Muscle layer of duodenum (tissue), 2 donors: ENCODE data around the gene MATR3.
"Not testable (repeated sequence)": the region's sequence is repeated elsewhere in the genome, so short reads cannot be mapped to it uniquely, and the experiment has no call there.

Experiments used
- H3K27ac ChIP-seq: one replicate; pipeline ENCODE4 v1.7.0; 2013; ENCODE audit warnings: mild to moderate bottlenecking, low read length
- H3K27me3 ChIP-seq: one replicate; pipeline ENCODE4 v1.7.0; 2013; ENCODE audit warnings: low read depth, mild to moderate bottlenecking, control low read depth, low read length
- H3K36me3 ChIP-seq, 2 donors: one replicate each; pipeline ENCODE4 v1.7.0; 2013; ENCODE audit warnings: low read length in 2 of 2, control low read depth in 1 of 2, mild to moderate bottlenecking in 1 of 2; ENCODE audit not compliant: insufficient read depth in 2 of 2, control insufficient read depth in 1 of 2
- H3K4me1 ChIP-seq, 2 donors: one replicate each; pipeline ENCODE4 v1.7.0; 2013; ENCODE audit warnings: low read length in 2 of 2, mild to moderate bottlenecking in 2 of 2, control low read depth in 1 of 2, moderate library complexity in 1 of 2; ENCODE audit not compliant: insufficient read depth in 2 of 2, control insufficient read depth in 1 of 2
- H3K4me3 ChIP-seq, 2 donors: one replicate each; pipeline ENCODE4 v1.7.0; 2013; ENCODE audit warnings: low read length in 2 of 2, low read depth in 1 of 2, mild to moderate bottlenecking in 1 of 2
- H3K9me3 ChIP-seq, 2 donors: one replicate each; pipeline ENCODE4 v1.7.0; 2013; ENCODE audit warnings: low read length in 2 of 2, control low read depth in 1 of 2, mild to moderate bottlenecking in 1 of 2; ENCODE audit not compliant: control insufficient read depth in 1 of 2
- donor health status: healthy.

Gene MATR3

DNA sequence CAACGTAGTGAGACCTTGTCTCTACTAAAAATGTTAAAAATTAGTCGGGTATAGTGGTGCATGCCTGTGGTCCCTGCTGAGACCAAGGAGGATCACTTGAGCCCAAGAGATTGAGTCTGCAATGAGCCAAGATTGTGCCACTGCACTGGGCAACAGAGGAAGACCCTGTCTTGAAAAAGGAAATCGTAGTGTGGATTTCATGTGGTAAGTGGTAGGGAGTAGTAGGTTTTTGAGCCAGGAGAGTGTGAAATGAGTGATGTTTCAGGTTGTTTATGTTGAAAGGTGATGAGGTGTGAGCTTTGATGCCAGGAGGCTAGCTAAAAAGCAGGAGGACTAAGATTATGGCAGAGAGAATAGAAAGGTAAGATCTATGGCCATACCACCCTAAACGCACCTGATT, 5.9 kb downstream of the MATR3 start:
- Histone ChIP-seq H3K36me3 (no peaks in the 10 kb centered on the region), H3K27ac (no peak overlapping the region), H3K9me3 (no peaks in the 10 kb centered on the region), H3K4me1 (peaks cover 7 to 87% of the 10 kb centered on the region in 2 donors), H3K27me3 (no peaks in the 10 kb centered on the region), H3K4me3 (no peak overlapping the region)

DNA sequence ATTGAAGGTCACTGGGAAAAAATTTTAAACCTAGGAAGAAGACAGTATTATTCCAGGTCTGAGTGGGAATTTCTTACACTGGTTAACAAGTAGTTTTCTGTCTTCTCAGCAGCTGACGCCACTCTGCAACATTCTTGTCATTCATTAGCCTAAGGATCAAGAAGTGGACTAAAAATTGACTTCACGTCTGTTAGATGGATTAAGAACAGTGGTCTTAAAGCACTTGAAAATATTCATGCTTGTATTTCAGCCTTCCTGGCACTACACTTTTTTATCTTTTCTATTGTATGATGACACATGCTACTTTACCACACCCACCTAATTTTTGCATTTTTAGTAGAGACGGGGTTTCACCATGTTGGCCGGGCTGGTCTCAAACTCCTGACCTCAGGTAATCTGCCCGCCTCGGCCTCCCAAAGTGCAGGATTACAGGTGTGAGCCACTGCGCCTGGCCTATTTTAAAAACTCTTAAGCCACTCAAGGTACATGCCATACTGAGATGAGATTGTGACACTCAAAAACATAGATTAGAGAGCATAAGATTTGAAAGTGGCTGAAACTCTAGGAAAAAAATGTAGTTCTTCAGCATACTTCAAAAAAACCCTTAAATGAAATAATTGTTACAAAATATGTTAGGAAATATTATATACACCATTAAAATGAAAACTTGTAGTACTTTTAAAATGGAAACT, 8.4 kb downstream of the MATR3 start:
- Histone ChIP-seq H3K4me1 (peaks cover 0 to 92% of the 10 kb centered on the region in 2 donors), H3K27me3 (no peaks in the 10 kb centered on the region)

DNA sequence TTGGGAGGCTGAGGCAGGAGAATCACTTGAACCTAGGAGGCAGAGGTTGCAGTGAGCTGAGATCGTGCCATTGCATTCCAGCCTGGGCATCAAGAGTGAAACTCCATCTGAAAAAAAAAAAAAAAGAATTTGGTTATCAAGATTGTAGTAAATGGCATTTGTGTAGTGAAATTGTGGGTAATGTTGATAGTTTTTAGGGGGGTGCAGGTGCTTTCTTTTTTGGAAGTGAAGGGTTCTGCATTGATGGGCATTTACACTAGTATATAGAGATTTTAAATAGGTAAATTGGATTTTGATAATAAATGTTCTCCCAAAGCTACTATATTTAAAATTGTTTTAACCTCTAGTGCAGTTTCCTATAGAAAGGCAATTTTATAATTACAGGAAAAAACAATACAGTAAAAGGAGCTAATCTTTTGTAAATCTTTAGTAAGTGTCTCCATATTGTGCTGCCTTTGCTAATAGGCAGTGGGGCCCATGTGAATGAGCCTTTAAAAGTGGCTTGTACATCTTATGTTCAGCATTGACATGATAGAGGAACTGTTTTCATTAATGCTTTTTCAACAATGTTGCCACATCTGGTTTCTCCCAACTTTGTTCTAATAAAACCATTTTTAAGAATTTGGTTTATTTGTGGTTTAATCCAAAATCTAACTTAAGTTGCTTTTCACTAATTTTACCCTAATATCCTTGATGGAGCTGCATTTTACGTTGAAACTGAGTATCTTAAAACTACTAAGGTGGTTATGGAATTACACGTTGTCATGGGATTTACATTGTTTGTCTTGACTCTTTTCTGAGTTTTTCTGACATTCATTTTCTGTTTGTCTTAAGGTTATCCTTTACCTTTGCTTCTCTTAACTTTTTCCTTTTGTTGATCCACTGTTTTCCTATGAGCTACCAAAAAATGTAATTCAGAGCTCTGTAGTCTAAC, 11.1 kb downstream of the MATR3 start:
- Histone ChIP-seq H3K36me3 (no peaks in the 10 kb centered on the region), H3K9me3 (no peaks in the 10 kb centered on the region), H3K27ac (no peak overlapping the region), H3K4me1 (peaks cover 0 to 88% of the 10 kb centered on the region in 2 donors), H3K4me3 (peak overlapping the region in 1 of 2 donors; percentile 17), H3K27me3 (no peaks in the 10 kb centered on the region)

More for the DNA sequence above, 8.4 kb downstream of the MATR3 start:
- Histone ChIP-seq H3K36me3 (no peaks in the 10 kb centered on the region), H3K4me3 (no peak overlapping the region), H3K9me3 (no peaks in the 10 kb centered on the region), H3K27ac (no peak overlapping the region)

DNA sequence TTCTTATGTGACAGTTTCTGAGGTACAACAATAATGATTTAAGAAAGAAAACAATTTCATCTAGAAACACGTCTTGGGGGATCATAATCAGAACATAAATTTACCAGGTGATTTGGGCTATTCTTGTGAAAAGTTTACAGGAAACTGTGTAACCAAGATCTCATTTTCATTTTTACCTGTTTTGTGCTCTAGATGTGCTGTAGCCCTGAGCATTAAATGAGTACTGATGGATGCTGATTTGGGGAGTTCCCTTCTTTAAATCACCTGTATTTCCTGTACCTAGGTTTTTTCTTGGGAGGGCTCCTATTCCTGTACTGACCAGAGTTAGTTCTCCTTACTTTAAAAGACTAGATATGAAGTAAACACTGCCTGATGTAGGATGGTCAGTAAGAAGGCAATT, 12.7 kb downstream of the MATR3 start:
- Histone ChIP-seq H3K9me3 (no peaks in the 10 kb centered on the region), H3K36me3 (no peaks in the 10 kb centered on the region), H3K4me1 (peaks cover 4 to 82% of the 10 kb centered on the region in 2 donors)

DNA sequence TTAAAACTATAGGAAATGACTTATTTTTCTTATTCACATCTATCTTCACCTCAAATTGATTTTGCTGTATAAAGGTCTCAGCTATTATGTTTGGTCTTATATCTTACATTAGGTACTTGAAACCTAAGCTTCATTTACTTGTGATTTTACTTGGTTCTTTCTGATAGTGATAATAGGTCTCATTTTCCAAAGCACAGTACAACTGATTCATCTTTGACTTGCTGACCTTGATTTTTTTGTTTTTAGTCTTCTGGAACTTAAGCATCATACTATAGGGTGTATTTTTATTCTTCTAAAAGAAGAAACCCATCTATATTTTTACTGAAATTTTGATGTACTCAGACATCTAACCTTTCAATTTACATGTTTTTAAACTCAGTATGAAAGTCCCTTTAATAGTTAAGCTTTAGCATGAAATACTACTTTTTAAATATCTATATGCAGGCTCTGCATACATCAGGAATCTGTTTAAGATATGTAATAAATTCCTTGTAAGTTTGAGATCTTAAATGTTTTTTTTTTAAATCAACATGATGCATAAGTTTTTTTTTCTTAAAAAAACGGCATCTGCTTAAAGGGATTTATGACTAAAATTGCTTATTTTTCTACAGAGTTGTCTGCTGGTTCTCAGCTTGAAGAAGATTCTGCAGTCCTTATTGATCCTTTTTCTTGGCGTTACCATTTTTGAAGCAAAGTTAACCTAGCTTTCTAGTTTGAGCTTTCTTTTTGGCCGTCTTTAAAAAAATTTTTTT, 13.3 kb downstream of the MATR3 start:
- no peak overlapping the region for H3K27ac ChIP-seq
- H3K4me3 ChIP-seq = no peak overlapping the region
- no peaks in the 10 kb centered on the region for H3K9me3 ChIP-seq
- H3K4me1 ChIP-seq = peaks cover 4 to 84% of the 10 kb centered on the region in 2 donors
- no peaks in the 10 kb centered on the region for H3K27me3 ChIP-seq
- no peaks in the 10 kb centered on the region for H3K36me3 ChIP-seq

More for the DNA sequence above, 12.7 kb downstream of the MATR3 start:
- Histone ChIP-seq H3K27me3 (no peaks in the 10 kb centered on the region), H3K27ac (no peak overlapping the region), H3K4me3 (no peak overlapping the region)

DNA sequence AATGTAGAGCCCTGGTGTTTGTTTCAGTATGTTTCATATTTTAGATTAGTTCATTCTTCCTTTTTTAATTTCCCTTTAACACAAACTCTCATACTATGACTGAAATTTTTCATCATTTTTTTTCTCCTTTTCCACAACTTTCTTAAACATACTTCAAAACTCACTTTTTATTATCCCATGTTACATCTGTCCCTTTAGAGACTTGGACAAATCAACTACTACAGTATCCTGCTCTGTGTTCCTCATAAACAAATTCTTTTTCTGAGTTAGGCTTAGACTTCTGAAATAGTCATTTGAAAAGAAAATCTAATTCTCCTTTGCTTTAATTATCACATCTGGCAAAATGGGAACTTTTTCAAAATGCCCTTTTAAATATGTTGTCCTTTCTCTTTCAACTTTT, 15.3 kb downstream of the MATR3 start:
- Histone ChIP-seq H3K27ac (no peak overlapping the region), H3K4me1 (peaks cover 4 to 74% of the 10 kb centered on the region in 2 donors)

DNA sequence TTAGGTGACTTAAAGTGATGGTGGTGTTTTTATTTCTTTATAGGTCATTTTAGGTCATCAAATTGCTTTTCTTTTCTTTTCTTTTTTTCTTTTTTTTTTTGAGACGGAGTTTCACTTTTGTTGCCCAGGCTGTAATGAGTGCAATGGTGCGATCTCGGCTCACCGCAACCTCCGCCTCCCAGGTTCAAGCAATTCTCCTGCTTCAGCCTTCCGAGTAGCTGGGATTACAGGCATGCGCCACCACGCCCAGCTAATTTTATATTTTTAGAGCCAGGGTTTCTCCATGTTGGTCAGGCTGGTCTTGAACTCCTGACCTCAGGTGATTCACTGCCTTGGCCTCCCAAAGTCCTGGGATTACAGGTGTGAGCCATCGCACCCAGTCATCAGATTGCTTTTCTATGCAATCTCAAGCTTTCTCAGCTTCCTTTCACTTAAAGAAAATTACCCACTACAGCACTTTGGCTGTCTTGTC, 17.2 kb downstream of the MATR3 start:
- Histone ChIP-seq H3K4me1 (peaks cover 4 to 66% of the 10 kb centered on the region in 2 donors), H3K4me3 (peak overlapping the region in 1 of 2 donors; percentile 19)
- H3K27me3 ChIP-seq, H3K36me3 ChIP-seq, H3K27ac ChIP-seq, H3K9me3 ChIP-seq: not testable (repeated sequence)

More for the DNA sequence above, 15.3 kb downstream of the MATR3 start:
- H3K36me3 ChIP-seq = no peaks in the 10 kb centered on the region
- no peaks in the 10 kb centered on the region for H3K9me3 ChIP-seq
- H3K27me3 ChIP-seq = no peaks in the 10 kb centered on the region
- H3K4me3 ChIP-seq = no peak overlapping the region

DNA sequence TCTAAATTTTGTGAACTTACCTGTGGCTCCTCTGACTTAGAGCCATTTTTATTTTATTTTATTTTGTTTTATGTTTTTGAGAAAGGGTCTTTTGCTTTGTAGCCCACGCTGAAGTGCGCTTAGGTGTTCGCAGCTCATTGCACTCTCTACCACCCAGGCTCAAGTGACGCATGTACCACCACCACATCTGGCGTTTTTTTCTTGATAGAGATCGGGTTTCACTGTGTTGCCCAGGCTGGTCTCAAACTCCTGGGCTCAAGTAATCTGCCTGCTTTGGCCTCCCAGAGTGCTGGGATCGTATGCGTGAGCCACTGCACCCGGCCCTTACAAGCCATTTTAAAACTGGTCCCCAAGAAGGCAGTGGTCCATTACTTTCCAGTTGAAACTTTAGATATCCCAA, 18.5 kb downstream of the MATR3 start:
- no peaks in the 10 kb centered on the region for H3K9me3 ChIP-seq
- no peaks in the 10 kb centered on the region for H3K27me3 ChIP-seq
- H3K36me3 ChIP-seq = peaks cover 9% of the 10 kb centered on the region in 2 donors
- no peak overlapping the region for H3K27ac ChIP-seq
- no peak overlapping the region for H3K4me3 ChIP-seq
- peaks cover 4 to 61% of the 10 kb centered on the region in 2 donors for H3K4me1 ChIP-seq

DNA sequence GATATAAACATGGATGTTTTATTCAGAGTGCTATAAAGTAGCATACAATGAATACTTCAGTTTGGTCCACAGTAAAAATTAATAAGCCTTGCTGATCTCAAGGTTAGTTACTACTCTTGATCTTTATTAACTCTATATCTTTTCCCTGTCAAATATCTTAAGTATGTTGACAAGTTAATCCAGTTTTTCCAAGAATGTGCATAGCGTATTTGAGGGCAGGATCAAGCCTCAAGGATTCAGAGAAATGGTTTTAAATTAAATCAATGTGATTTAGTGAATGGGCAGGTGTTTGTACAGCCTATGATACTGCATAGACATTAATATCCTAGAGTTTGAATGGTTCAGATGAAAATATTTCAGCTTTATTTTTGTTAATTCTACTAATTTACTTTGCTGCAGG, 20.7 kb downstream of the MATR3 start:
- Histone ChIP-seq H3K27ac (no peak overlapping the region), H3K4me1 (peaks cover 4 to 39% of the 10 kb centered on the region in 2 donors), H3K36me3 (peaks cover 22 to 28% of the 10 kb centered on the region in 2 donors), H3K9me3 (no peaks in the 10 kb centered on the region), H3K27me3 (no peaks in the 10 kb centered on the region), H3K4me3 (no peak overlapping the region)

DNA sequence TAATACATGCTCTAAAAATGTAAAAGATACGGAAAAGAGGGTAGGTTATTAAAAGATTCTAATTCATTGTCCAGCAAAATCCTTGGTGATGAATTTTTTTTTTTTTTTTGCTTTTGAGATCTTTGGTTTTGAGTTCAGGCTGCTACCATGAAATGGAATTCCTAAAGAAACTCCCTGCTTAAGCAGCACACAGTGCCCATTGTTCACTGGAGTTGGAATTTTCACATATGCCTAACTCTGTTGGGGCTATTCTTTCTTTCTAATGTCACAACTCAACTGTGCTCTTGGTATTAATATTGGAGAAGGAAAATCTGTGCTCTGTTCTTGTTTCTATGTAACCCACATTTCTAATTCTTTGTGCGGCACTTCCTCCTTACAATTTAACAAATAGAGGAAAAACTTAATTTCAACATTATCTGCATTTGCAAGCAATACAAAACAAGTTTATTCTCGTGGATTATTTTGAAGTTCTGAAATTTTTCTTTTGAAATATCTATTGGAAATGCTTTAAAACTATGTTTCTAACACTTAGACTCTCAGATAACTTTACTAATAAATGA, 21.6 kb downstream of the MATR3 start:
- peaks cover 23 to 33% of the 10 kb centered on the region in 2 donors for H3K36me3 ChIP-seq
- H3K27me3 ChIP-seq = no peaks in the 10 kb centered on the region
- H3K27ac ChIP-seq = no peak overlapping the region
- H3K9me3 ChIP-seq = no peaks in the 10 kb centered on the region
- H3K4me1 ChIP-seq = peaks cover 0 to 39% of the 10 kb centered on the region in 2 donors
- H3K4me3 ChIP-seq = no peak overlapping the region
